MM.1S (cell line): Measurements from ENCODE around the gene SP3.
"Not testable (repeated sequence)": the region's sequence is repeated elsewhere in the genome, so short reads cannot be mapped to it uniquely, and the experiment has no call there.

ENCODE experiments used
- DNase-seq: peaks from one replicate; pipeline ENCODE4 v3.0.0-alpha.2; 2015
- H2AFZ ChIP-seq: fragments of 300-600 bp; sonication (generic); 2 replicates; pipeline ENCODE4 v1.6.0; 2016; ENCODE audit warnings: antibody characterized with exemption, low read length
- H3F3A ChIP-seq: fragments of 300-600 bp; sonication (generic); 2 replicates; pipeline ENCODE4 v1.6.1; 2016; ENCODE audit warnings: mild to moderate bottlenecking, antibody characterized with exemption, low read length, moderate library complexity, mixed read lengths; ENCODE audit not compliant: insufficient read depth
- H3K27ac ChIP-seq: fragments of 300-600 bp; sonication (generic); 2 replicates; pipeline ENCODE4 v1.5.1; 2016; ENCODE audit warnings: mild to moderate bottlenecking, low read length
- H3K27me3 ChIP-seq: fragments of 300-600 bp; sonication (generic); replicated peaks from 2 replicates; pipeline ENCODE4 v1.6.0; 2016; ENCODE audit warnings: low read length; ENCODE audit not compliant: insufficient read depth
- H3K36me3 ChIP-seq: fragments of 300-600 bp; sonication (generic); replicated peaks from 2 replicates; pipeline ENCODE4 v1.6.1; 2016; ENCODE audit warnings: mild to moderate bottlenecking, low read length, mixed read lengths; ENCODE audit not compliant: insufficient read depth
- H3K4me1 ChIP-seq: fragments of 300-600 bp; sonication (generic); 2 replicates; pipeline ENCODE4 v1.6.1; 2016; ENCODE audit warnings: low read length, mixed read lengths
- H3K4me2 ChIP-seq: fragments of 300-600 bp; sonication (generic); 2 replicates; pipeline ENCODE4 v1.6.0; 2016; ENCODE audit warnings: low read depth, low read length
- H3K4me3 ChIP-seq: fragments of 300-600 bp; sonication (generic); 2 replicates; pipeline ENCODE4 v1.5.1; 2016; ENCODE audit warnings: low read length, mixed read lengths
- H3K79me2 ChIP-seq: fragments of 300-600 bp; sonication (generic); 2 replicates; pipeline ENCODE4 v1.6.1; 2016; ENCODE audit warnings: mixed run types, low read length, mixed read lengths
- H3K9ac ChIP-seq: fragments of 300-600 bp; sonication (generic); 2 replicates; pipeline ENCODE4 v1.6.1; 2016; ENCODE audit warnings: low read length, mixed read lengths
- H3K9me2 ChIP-seq: fragments of 300-600 bp; sonication (generic); replicated peaks from 2 replicates; pipeline ENCODE4 v1.6.1; 2016; ENCODE audit warnings: mild to moderate bottlenecking, low read length, mixed read lengths; ENCODE audit not compliant: insufficient read depth
- H3K9me3 ChIP-seq: fragments of 300-600 bp; sonication (generic); replicated peaks from 2 replicates; pipeline ENCODE4 v1.6.1; 2016; ENCODE audit warnings: mild to moderate bottlenecking, low read length, mixed read lengths; ENCODE audit not compliant: insufficient read depth
- H4K20me1 ChIP-seq: fragments of 300-600 bp; sonication (generic); 2 replicates; pipeline ENCODE4 v1.6.1; 2016; ENCODE audit warnings: mild to moderate bottlenecking, low read length, moderate library complexity, mixed read lengths; ENCODE audit not compliant: insufficient read depth
- EZH2 ChIP-seq: fragments of 300-600 bp; sonication (generic); optimal IDR thresholded peaks from 2 replicates; pipeline ENCODE3; 2017; ENCODE audit warnings: low read depth, mild to moderate bottlenecking, antibody characterized with exemption, low read length, mixed read lengths
- EZH2phosphoT487 ChIP-seq: fragments of 300-600 bp; sonication (generic); IDR thresholded peaks from 2 replicates; pipeline ENCODE4 v1.6.1; 2018; ENCODE audit warnings: antibody characterized with exemption, low read length
- TF ChIP-seq, protein P1 (sequence below): fragments of 300-600 bp; sonication (generic); IDR thresholded peaks from 2 replicates; pipeline ENCODE4 v1.5.1; 2016; ENCODE audit warnings: antibody characterized with exemption, low read length, mixed read lengths

Gene SP3

DNA sequence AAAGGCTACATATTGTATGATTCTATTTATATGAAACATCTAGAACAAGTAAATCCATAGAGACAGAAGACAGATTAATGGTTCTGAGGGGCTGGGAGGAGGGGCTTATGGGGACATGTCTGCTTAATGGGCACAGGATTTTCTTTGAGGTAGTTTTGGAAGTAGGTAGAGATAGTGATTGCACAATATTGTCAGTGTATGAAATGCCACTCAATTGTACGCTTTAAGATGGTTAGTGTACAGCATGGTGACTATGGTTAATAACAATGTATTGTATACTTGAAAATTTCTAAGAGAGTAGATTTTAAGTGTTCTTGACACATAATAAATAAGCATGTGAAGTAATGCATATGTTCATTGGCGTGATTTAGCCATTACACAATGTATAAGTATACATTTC, 68.4 kb downstream of the SP3 start:
- Histone ChIP-seq H3K9me3 (no peaks in the 10 kb centered on the region), H4K20me1 (no peaks in the 10 kb centered on the region), H3K4me3 (no peak overlapping the region), H3K79me2 (no peaks in the 10 kb centered on the region), H3K4me2 (no peak overlapping the region), H3F3A (peaks cover 8% of the 10 kb centered on the region; the same call in 1 of the 2 replicates), H3K4me1 (peaks cover 9% of the 10 kb centered on the region), H2AFZ (no peak overlapping the region), H3K9ac (no peak overlapping the region), H3K36me3 (no peaks in the 10 kb centered on the region), H3K27me3 (no peaks in the 10 kb centered on the region), H3K27ac (no peak overlapping the region), H3K9me2 (no peaks in the 10 kb centered on the region)
- DNase-seq: no peak
- no peak for TF ChIP-seq EZH2phosphoT487
- no peak for TF ChIP-seq EZH2
- TF ChIP-seq, protein P1, sequence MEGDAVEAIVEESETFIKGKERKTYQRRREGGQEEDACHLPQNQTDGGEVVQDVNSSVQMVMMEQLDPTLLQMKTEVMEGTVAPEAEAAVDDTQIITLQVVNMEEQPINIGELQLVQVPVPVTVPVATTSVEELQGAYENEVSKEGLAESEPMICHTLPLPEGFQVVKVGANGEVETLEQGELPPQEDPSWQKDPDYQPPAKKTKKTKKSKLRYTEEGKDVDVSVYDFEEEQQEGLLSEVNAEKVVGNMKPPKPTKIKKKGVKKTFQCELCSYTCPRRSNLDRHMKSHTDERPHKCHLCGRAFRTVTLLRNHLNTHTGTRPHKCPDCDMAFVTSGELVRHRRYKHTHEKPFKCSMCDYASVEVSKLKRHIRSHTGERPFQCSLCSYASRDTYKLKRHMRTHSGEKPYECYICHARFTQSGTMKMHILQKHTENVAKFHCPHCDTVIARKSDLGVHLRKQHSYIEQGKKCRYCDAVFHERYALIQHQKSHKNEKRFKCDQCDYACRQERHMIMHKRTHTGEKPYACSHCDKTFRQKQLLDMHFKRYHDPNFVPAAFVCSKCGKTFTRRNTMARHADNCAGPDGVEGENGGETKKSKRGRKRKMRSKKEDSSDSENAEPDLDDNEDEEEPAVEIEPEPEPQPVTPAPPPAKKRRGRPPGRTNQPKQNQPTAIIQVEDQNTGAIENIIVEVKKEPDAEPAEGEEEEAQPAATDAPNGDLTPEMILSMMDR: no peak

DNA sequence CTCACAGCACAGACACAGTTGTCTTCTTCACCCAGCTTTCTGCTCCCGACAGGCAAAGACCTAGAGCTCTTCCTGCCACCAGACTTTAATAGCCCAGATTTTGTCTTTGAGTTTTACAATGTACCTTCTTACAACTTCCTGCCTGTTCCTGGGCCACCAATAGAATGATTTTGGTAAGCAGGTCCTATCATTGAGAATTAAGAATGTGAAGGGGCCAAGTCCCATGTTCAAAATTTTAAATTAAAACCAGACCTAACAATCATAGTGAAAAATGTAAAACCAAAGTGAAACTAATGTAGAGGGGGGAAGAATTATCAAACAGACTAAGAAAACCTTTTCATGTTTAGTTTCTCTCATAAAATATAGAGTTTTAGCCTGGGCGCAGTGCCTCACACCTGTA, 72.8 kb downstream of the SP3 start:
- no peaks in the 10 kb centered on the region for H4K20me1 ChIP-seq
- H3K27ac ChIP-seq: no peak overlapping the region
- H3K9me3 ChIP-seq: no peaks in the 10 kb centered on the region
- H3K27me3 ChIP-seq: no peaks in the 10 kb centered on the region
- no peaks in the 10 kb centered on the region for H3K36me3 ChIP-seq
- no peaks in the 10 kb centered on the region for H3K9me2 ChIP-seq
- H3K4me1 ChIP-seq: no peaks in the 10 kb centered on the region
- no peaks in the 10 kb centered on the region for H3K79me2 ChIP-seq
- no peaks in the 10 kb centered on the region for H3F3A ChIP-seq
- no peak overlapping the region for H3K9ac ChIP-seq
- TF ChIP-seq, protein P1: no peak
- TF ChIP-seq EZH2phosphoT487: no peak
- no peak for TF ChIP-seq EZH2
- H3K4me2 ChIP-seq: no peak overlapping the region
- no peak for DNase-seq
- no peak overlapping the region for H3K4me3 ChIP-seq
- no peak overlapping the region for H2AFZ ChIP-seq

DNA sequence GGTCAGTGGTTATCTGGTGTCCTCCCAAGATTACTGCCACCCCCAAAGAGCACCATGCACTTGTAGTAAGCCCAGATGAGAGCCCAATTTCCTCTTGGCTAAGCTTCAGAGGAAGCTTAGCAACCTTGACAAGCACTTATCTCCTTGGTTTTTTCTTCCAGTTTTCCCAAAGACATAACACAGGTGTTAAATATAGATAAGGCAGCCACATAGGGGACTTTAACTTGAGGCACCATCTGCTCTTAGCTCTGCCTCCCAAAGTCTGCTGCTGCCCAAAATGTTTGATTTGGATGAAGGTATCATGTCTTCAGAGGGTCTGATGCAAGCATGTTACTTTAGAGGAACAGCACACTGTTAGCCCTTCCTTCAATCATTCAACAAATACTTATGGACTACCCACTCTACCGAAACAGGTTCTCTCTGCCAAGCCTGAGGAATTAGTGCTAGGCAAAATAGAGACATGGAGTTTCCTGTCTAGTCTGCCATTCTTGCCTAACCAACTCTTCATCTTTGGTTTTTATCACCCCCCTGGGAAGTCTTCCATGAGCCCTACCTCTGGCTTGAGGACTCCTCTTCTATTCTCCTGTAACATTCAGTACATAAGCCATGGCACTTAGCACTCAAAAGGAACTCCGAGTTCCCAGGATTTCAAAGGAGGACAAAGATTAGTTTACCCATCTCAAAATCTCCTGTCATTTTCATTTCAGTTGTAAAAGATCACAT, 73.7 kb downstream of the SP3 start:
- no peak for TF ChIP-seq EZH2
- TF ChIP-seq, protein P1: no peak
- no peak for TF ChIP-seq EZH2phosphoT487
- Histone ChIP-seq H3K4me1 (no peaks in the 10 kb centered on the region), H3K4me2 (no peak overlapping the region), H3F3A (no peaks in the 10 kb centered on the region), H3K4me3 (no peak overlapping the region), H2AFZ (no peak overlapping the region), H3K9me2 (no peaks in the 10 kb centered on the region), H4K20me1 (no peaks in the 10 kb centered on the region), H3K27me3 (no peaks in the 10 kb centered on the region), H3K27ac (no peak overlapping the region), H3K9ac (no peak overlapping the region), H3K79me2 (no peaks in the 10 kb centered on the region), H3K9me3 (no peaks in the 10 kb centered on the region), H3K36me3 (no peaks in the 10 kb centered on the region)
- no peak for DNase-seq

DNA sequence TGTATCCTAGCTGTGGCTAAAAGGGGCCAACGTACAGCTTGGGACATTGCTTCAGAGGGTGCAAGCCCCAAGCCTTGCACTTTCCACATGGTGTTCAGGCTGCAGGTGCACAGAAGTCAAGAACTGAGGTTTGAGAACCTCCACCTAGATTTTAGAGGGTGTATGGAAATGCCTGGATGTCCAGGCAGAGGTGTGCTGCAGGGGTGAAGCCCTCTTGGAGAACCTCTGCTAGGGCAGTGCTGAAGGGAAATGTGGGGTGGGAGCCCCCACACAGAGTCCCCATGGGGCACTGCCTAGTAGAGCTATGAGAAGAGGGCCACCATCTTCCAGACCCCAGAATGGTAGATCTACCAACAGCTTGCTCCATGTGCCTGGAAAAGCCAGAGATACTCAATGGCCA, 75.7 kb downstream of the SP3 start:
- not testable (repeated sequence) for H3K4me1 ChIP-seq, H4K20me1 ChIP-seq, H2AFZ ChIP-seq, H3K4me2 ChIP-seq, DNase-seq, H3K36me3 ChIP-seq, H3F3A ChIP-seq, H3K4me3 ChIP-seq, H3K27ac ChIP-seq, H3K9ac ChIP-seq, H3K79me2 ChIP-seq, H3K9me2 ChIP-seq, H3K27me3 ChIP-seq, H3K9me3 ChIP-seq
